OCI-LY7 (cell line): ENCODE data around the gene B9D2. TPM values are rescaled to one million over a fixed set of nuclear protein-coding genes. Genes with fewer than 3 reads are reported as not detected.
"Not testable (repeated sequence)": the region's sequence is repeated elsewhere in the genome, so short reads cannot be mapped to it uniquely, and the experiment has no call there.

Experiments
- BruUV-seq: library from RNA; stranded (reverse); fragments of 400-500 nt; replicated peaks from 2 replicates; lab custom pipeline; 2021; lab: Mats Ljungman, UMichigan
- CTCF ChIA-PET: fragments of 300-600 bp; sonication (Branson Sonifier 250); formaldehyde crosslinking; loops from one replicate; lab custom pipeline; 2022; ENCODE audit warnings: antibody characterized with exemption; ENCODE audit not compliant: unreplicated experiment; lab: Charles Lee
- POLR2A ChIA-PET: fragments of 300-600 bp; sonication (Branson Sonifier 250); formaldehyde crosslinking; loops from one replicate; lab custom pipeline; 2022; ENCODE audit warnings: antibody characterized with exemption; lab: Charles Lee
- DNase-seq: peaks from one replicate; pipeline ENCODE4 v3.0.0-alpha.2; 2015; ENCODE audit warnings: low spot score
- H2AFZ ChIP-seq: fragments of 200-600 bp; sonication (generic), shearing (Covaris generic); 2 replicates; pipeline ENCODE4 v1.6.1; 2014; ENCODE audit warnings: mild to moderate bottlenecking, antibody characterized with exemption, low read length, moderate library complexity
- H3K27ac ChIP-seq: fragments of 200-600 bp; sonication (generic); 2 replicates; pipeline ENCODE4 v1.5.1; 2014; ENCODE audit warnings: mixed run types, low read depth, mild to moderate bottlenecking, moderate library complexity, low read length, inconsistent platforms; ENCODE audit not compliant: poor library complexity, severe bottlenecking
- H3K36me3 ChIP-seq: fragments of 200-600 bp; sonication (generic); 2 replicates; pipeline ENCODE4 v1.6.1; 2014; ENCODE audit warnings: mild to moderate bottlenecking, antibody characterized with exemption, low read length, moderate library complexity, mixed read lengths; ENCODE audit not compliant: insufficient read depth
- H3K4me1 ChIP-seq: fragments of 200-600 bp; sonication (generic); 2 replicates; pipeline ENCODE4 v1.5.1; 2014; ENCODE audit warnings: mild to moderate bottlenecking, low read length; ENCODE audit not compliant: insufficient read depth, poor library complexity, severe bottlenecking
- H3K4me2 ChIP-seq: fragments of 200-600 bp; sonication (generic); 2 replicates; pipeline ENCODE4 v1.6.1; 2014; ENCODE audit warnings: mild to moderate bottlenecking, low read length
- H3K4me3 ChIP-seq: fragments of 200-600 bp; sonication (generic); 2 replicates; pipeline ENCODE4 v1.5.1; 2014; ENCODE audit warnings: mild to moderate bottlenecking, low read depth, low read length; ENCODE audit not compliant: poor library complexity, severe bottlenecking
- H3K79me2 ChIP-seq: fragments of 200-600 bp; sonication (generic); 2 replicates; pipeline ENCODE4 v1.6.1; 2016; ENCODE audit warnings: low read depth, mild to moderate bottlenecking, low read length, moderate library complexity, mixed read lengths; ENCODE audit not compliant: insufficient read depth
- H3K9me2 ChIP-seq: fragments of 200-600 bp; sonication (generic); 2 replicates; pipeline ENCODE4 v1.6.1; 2016; ENCODE audit warnings: mild to moderate bottlenecking, low read length, mixed read lengths; ENCODE audit not compliant: insufficient read depth
- H3K9me3 ChIP-seq: fragments of 200-600 bp; sonication (generic); 2 replicates; pipeline ENCODE4 v1.6.1; 2014; ENCODE audit warnings: mild to moderate bottlenecking, mixed run types, low read length, mixed read lengths
- H4K20me1 ChIP-seq: fragments of 200-600 bp; sonication (generic); 2 replicates; pipeline ENCODE4 v1.6.1; 2014; ENCODE audit warnings: mild to moderate bottlenecking, antibody characterized with exemption, low read length, moderate library complexity, mixed read lengths; ENCODE audit not compliant: insufficient read depth
- CTCF ChIP-seq: fragments of 200-600 bp; sonication (generic); conservative IDR thresholded peaks from 2 replicates; pipeline ENCODE4 v1.5.1; 2014; ENCODE audit warnings: mild to moderate bottlenecking, antibody characterized with exemption, low read length, moderate library complexity, mixed read lengths
- EZH2phosphoT487 ChIP-seq: fragments of 200-600 bp; sonication (generic); IDR thresholded peaks from 2 replicates; pipeline ENCODE4 v1.6.1; 2018; ENCODE audit warnings: low read depth, borderline replicate concordance, mild to moderate bottlenecking, mixed run types, antibody characterized with exemption, low read length, moderate library complexity, mixed read lengths
- intact Hi-C: fragments of 100-400 bp; cut with micrococcal nuclease; formaldehyde crosslinking; loops from one replicate; pipeline ENCODE4 v1.10.0; 2022; ENCODE audit not compliant: unreplicated experiment
- total RNA-seq, 2 experiments: library from RNA; depleted of rRNA in 1 of 2; stranded (reverse); fragments of >200 nt in 1 of 2; shearing (Covaris generic) in 1 of 2; gene quantifications; 2 replicates each; pipeline ENCODE4 v1.2.3, GENCODE V29; 2014 to 2022

B9D2 gene
- total RNA-seq, 2 experiments from 2014 or later = 3.9 to 5.2 TPM

GRCh38 chr19:41410336-41411054 lies 46.5 kb upstream of the B9D2 start:
- Histone ChIP-seq H3K4me3 (no peak overlapping the region), H3K36me3 (peaks cover 6% of the 10 kb centered on the region; the same call in 1 of the 2 replicates), H3K79me2 (no peaks in the 10 kb centered on the region), H3K4me1 (peaks cover 10% of the 10 kb centered on the region), H3K9me3 (no peaks in the 10 kb centered on the region), H3K9me2 (no peaks in the 10 kb centered on the region), H3K27ac (no peak overlapping the region), H2AFZ (no peak overlapping the region), H4K20me1 (no peaks in the 10 kb centered on the region), H3K4me2 (no peak overlapping the region)
- no TSS peak for BruUV-seq
- DNase-seq = no peak
- ChIA-PET POLR2A (interaction anchor here (0.7 kb wide), 1 partner anchor 138 kb away, joined by 3 read pairs; no protein-coding TSS in a partner anchor), CTCF (interaction anchor here (0.5 to 0.7 kb wide), 2 partner anchors 68 to 160 kb away, joined by 5 read pairs; no protein-coding TSS in a partner anchor)
- intact Hi-C loops = no loop called here
- TF ChIP-seq EZH2phosphoT487 (no peak), CTCF (no peak)

GRCh38 chr19:41409288-41409687 lies 45.3 kb upstream of the B9D2 start:
- CTCF ChIA-PET = no interaction called here
- H3K36me3 ChIP-seq = no peaks in the 10 kb centered on the region
- H3K9me2 ChIP-seq = no peaks in the 10 kb centered on the region
- no TSS peak for BruUV-seq
- peaks cover 10% of the 10 kb centered on the region for H3K4me1 ChIP-seq
- no peak overlapping the region for H3K4me3 ChIP-seq
- no peak for DNase-seq
- H4K20me1 ChIP-seq = no peaks in the 10 kb centered on the region
- H2AFZ ChIP-seq = no peak overlapping the region
- H3K9me3 ChIP-seq = no peaks in the 10 kb centered on the region
- TF ChIP-seq EZH2phosphoT487 = no peak
- TF ChIP-seq CTCF = no peak
- H3K79me2 ChIP-seq = no peaks in the 10 kb centered on the region
- intact Hi-C loops = no loop called here
- H3K27ac ChIP-seq = no peak overlapping the region
- H3K4me2 ChIP-seq = no peak overlapping the region
- POLR2A ChIA-PET = interaction anchor here (0.6 kb wide), 1 partner anchor 15 kb away, joined by 3 read pairs; no protein-coding TSS in a partner anchor

DNA sequence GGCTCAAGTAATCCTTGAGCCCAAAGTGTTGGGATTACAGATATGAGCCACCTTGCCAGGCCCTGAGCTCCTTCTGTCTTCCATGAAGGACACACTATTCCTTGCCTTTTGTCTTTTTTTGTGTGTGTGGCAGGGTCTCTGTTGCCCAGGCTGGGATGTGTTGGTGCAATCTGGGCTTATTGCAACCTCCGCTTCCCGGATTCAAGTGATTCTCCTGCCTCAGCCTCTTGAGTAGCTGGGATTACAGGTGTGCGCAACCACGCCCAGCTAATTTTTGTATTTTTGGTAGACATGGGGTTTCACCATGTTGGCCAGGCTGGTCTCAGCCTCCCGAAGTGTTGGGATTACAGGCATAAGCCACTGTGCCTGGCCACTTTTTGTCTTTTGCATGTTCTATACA lies 44.9 kb upstream of the B9D2 start:
- H3K27ac ChIP-seq, intact Hi-C loops, H3K79me2 ChIP-seq, DNase-seq, BruUV-seq, H2AFZ ChIP-seq, H3K4me3 ChIP-seq, H3K4me1 ChIP-seq, H3K36me3 ChIP-seq, H3K9me2 ChIP-seq, H3K4me2 ChIP-seq, H3K9me3 ChIP-seq, H4K20me1 ChIP-seq, CTCF ChIA-PET: not testable (repeated sequence)
- POLR2A ChIA-PET = interaction anchor here (0.8 kb wide), 1 partner anchor 30 kb away, joined by 3 read pairs; no protein-coding TSS in a partner anchor
